SKM-1 treated with dmso at 0.1 percent for 144 hours (cell line): ENCODE measurements around the gene KCNJ2.

Experiments used
- DNase-seq: peaks from one replicate; lab custom pipeline; 2025; ENCODE audit not compliant: unreplicated experiment; lab: John Stamatoyannopoulos, UW

KCNJ2 gene

DNA sequence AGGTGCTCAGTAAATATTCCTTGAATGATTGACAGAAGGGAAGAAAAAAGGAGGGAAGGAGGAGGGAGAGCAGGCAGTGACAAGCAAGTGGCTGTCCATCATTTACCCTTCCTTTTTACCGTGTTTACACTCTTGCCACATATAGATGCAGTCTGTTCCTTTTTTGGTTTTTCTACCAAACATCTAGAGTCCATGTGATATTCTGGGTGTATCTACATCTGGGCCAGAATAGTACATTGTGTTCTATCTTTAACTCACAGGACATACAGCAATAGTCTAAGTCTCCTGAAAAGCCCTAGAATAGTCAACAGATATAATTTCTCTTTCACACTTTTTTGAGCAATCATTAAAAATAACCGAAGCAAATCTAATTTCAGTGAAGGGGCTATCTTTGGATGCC is 33.5 kb downstream of the KCNJ2 start:
- no peak for DNase-seq

DNA sequence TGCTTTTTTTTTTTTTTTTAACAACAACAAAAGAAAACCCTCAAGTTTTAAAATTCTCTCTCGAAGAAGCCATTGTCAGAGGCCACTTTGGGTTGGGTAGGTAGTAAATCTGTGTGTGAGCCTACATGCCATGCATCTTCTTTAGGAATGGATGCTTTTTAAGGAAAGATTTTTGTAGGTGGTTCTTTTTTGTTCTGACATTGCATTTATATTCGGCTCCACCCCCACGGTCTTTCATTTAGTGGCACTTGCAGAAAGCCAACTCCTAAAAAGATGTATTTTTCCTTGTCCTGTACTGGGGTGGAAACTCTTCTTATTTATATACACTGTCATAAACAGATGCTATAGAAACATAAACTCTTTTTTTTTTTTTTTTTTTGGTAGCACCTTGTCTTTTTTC is 35.1 kb downstream of the KCNJ2 start:
- DNase-seq = no peak

GRCh38 chr17:70205401-70205800 is 36.1 kb downstream of the KCNJ2 start:
- peak; percentile 95 for DNase-seq

DNA sequence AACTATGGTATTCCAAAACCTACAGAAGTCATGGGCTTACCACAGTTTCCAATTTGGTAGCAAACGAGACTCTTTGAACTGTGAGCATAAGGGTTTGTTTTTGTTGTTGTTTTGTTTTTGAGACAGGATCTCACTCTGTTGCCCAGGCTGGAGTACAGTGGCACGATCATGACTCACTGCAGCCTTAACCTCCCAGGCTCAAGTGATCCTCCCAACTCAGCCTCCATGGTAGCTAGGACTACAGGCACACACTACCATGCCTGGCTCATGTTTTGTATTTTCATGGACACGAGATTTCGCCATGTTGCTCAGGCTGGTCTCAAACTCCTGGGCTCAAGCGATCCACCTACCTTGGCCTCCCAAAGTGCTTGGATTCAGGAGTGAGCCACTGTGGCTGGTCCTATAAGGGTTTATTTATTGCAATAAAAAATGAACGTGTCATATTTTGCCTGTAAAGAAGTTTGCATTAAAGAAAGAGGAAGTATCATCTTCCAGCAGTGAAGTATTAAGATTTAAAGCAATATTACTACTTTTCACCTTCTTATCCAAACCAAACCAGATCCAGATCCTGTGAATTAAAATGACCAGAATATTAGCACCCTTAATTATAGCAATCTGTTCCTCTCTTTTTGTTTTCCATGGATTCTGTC is 37.2 kb downstream of the KCNJ2 start:
- DNase-seq = no peak

DNA sequence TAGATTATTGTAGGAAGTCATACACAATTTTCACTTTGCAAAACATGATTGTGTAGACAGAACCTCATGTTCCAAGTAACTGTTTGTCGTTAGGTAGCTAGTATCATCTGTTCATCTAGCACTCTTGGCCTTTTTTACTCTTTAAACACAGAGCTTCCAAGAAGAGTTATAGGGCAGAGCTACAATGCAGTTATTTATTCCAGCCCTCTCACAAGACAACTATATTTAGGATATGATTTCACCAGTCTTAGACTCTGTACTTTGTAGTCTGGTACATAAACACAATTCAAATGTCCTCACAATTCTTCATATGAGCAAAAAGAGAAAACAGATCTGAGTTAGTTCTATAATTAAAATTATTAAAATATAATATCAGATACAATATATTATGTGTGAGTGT is 37.9 kb downstream of the KCNJ2 start:
- no peak for DNase-seq

GRCh38 chr17:70208080-70208794 is 38.9 kb downstream of the KCNJ2 start:
- no peak for DNase-seq

GRCh38 chr17:70208825-70209555 is 39.7 kb downstream of the KCNJ2 start:
- DNase-seq = no peak

DNA sequence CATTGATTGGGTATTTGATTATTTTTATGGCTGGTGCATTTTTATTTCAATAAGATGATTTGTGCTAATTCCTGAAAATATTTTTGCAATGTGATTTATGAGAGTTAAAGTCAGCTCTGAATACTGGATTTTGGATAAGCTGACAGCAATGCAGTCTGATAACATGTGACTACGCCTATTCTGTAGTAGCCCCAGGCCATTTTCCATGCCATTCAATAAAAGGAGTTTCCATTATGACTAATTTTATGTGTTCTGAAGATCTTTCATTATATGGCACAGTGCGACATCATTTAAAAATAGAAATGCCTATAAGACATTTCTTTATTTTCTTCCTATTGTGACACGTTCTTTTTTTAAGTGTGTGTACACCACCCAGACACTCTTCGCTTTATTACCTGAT is 46.3 kb downstream of the KCNJ2 start:
- no peak for DNase-seq

DNA sequence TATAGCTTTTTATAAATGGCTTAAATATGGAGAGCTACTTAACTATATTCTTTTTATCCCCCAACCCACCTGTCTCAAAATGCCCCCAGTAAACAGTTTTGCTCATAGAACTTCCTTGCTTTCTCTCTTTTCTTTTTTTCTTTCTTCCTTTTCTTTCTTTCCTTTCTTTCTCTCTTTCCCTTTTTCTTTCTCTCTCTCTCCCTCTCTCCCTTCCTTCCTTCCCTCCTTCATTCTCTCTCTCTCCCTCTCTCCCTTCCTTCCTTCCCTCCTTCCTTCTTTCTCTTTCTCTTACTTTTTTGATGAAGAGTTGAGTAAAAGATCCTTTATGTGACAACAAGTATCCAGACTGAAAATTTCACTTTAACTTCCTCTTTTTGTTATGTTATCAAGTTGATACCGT is 48.2 kb downstream of the KCNJ2 start:
- no peak for DNase-seq

- no peak for DNase-seq
Observed at GRCh38 chr17:70225276-70225675, 55.9 kb downstream of the KCNJ2 start.
